Stimulated activated naive CD4-positive, alpha-beta T cell (primary cell): ENCODE data around the gene KIFC3.
"Not testable (repeated sequence)": the region's sequence is repeated elsewhere in the genome, so short reads cannot be mapped to it uniquely, and the experiment has no call there.

Experiments
- DNase-seq, 6 experiments: peaks; one replicate each; lab custom pipeline; 2025; lab: John Stamatoyannopoulos, UW

KIFC3 gene

GRCh38 chr16:57786632-57787518, 15.4 kb downstream of the KIFC3 start:
- DNase-seq = no peak

- no peak for DNase-seq
Observed at GRCh38 chr16:57785924-57786323, 16.4 kb downstream of the KIFC3 start.

- no peak for DNase-seq
Observed at GRCh38 chr16:57785385-57785784, 16.9 kb downstream of the KIFC3 start.

- DNase-seq = no peak
Observed at GRCh38 chr16:57784334-57784733, 18.0 kb downstream of the KIFC3 start.

- DNase-seq = no peak
Observed at GRCh38 chr16:57783883-57784282, 18.4 kb downstream of the KIFC3 start.

- DNase-seq = no peak
Observed at GRCh38 chr16:57783116-57783515, 19.2 kb downstream of the KIFC3 start.

- not testable (repeated sequence) for DNase-seq
Observed at GRCh38 chr16:57782607-57783055, 19.7 kb downstream of the KIFC3 start.

GRCh38 chr16:57781741-57782606, 20.3 kb downstream of the KIFC3 start:
- no peak for DNase-seq

GRCh38 chr16:57781349-57781740, 20.9 kb downstream of the KIFC3 start:
- DNase-seq = no peak

GRCh38 chr16:57779836-57780235, 22.5 kb downstream of the KIFC3 start:
- not testable (repeated sequence) for DNase-seq

GRCh38 chr16:57778658-57779057, 23.6 kb downstream of the KIFC3 start:
- DNase-seq = no peak

- DNase-seq = no peak
Observed at GRCh38 chr16:57775661-57776469, 26.4 kb downstream of the KIFC3 start.

- DNase-seq = no peak
Observed at GRCh38 chr16:57774705-57775285, 27.5 kb downstream of the KIFC3 start.

- no peak for DNase-seq
Observed at GRCh38 chr16:57773655-57774295, 28.5 kb downstream of the KIFC3 start.

GRCh38 chr16:57773019-57773418, 29.3 kb downstream of the KIFC3 start:
- no peak for DNase-seq

- DNase-seq = no peak
Observed at GRCh38 chr16:57771141-57771785, 31.0 kb downstream of the KIFC3 start.

- DNase-seq = no peak
Observed at GRCh38 chr16:57770361-57770760, 31.9 kb downstream of the KIFC3 start.

- DNase-seq = no peak
Observed at GRCh38 chr16:57769541-57770145, 32.6 kb downstream of the KIFC3 start.

- no peak for DNase-seq
Observed at GRCh38 chr16:57766714-57767348, 35.5 kb downstream of the KIFC3 start.
